ENCODE results near the gene LMTK3.
A peak's percentile ranks its signal among the peaks of the same experiment; 100 is the strongest.

The LMTK3 gene

GRCh38 chr19:48512504-48513288, 1.1 kb upstream of the LMTK3 start:
- peaks cover 25% of the 10 kb centered on the region for H3K27me3 ChIP-seq (ENCODE audit: insufficient read depth, poor library complexity, severe bottlenecking)

GRCh38 chr19:48511321-48511731, 309 bp downstream of the LMTK3 start:
- no peak overlapping the region for H3K4me3 ChIP-seq (replicated peaks; ENCODE audit: insufficient read depth, low read length)
- no peak for DNase-seq (ENCODE audit: low read depth in 1 of 2, low spot score in 1 of 2)
- no peak for TF ChIP-seq CTCF (IDR thresholded peaks at IDR 0.05; ENCODE audit: insufficient read depth, low read length)
- TF ChIP-seq SPI1 (IDR thresholded peaks at IDR 0.05; ENCODE audit: borderline replicate concordance, low read depth), result no peak
- no peak for TF ChIP-seq REST (IDR thresholded peaks at IDR 0.05; ENCODE audit: insufficient replicate concordance, low read depth)
- TF ChIP-seq GABPA (IDR thresholded peaks at IDR 0.05; ENCODE audit: low read depth), result no peak
- no peak for TF ChIP-seq POLR2AphosphoS5 (IDR thresholded peaks at IDR 0.05; ENCODE audit: low read depth)
- H3K27ac ChIP-seq (replicated peaks), result no peak overlapping the region
- peaks cover 25% of the 10 kb centered on the region for H3K27me3 ChIP-seq (ENCODE audit: insufficient read depth, poor library complexity, severe bottlenecking)

More at GRCh38 chr19:48512504-48513288, 1.1 kb upstream of the LMTK3 start:
- DNase-seq (ENCODE audit: low read depth in 1 of 2, low spot score in 1 of 2), result peak in 1 of 2 experiments; percentile 32
- TF ChIP-seq SPI1 (IDR thresholded peaks at IDR 0.05; ENCODE audit: borderline replicate concordance, low read depth) (no peak), POLR2AphosphoS5 (IDR thresholded peaks at IDR 0.05; ENCODE audit: low read depth) (no peak), CTCF (IDR thresholded peaks at IDR 0.05; ENCODE audit: insufficient read depth, low read length) (no peak), GABPA (IDR thresholded peaks at IDR 0.05; ENCODE audit: low read depth) (no peak), REST (IDR thresholded peaks at IDR 0.05; ENCODE audit: insufficient replicate concordance, low read depth) (no peak)
- no peak overlapping the region for H3K27ac ChIP-seq (replicated peaks)
- H3K4me3 ChIP-seq (replicated peaks; ENCODE audit: insufficient read depth, low read length), result peak overlapping the region; percentile 70; the same call in 1 of the 2 replicates

- TF ChIP-seq CTCF (IDR thresholded peaks at IDR 0.05; ENCODE audit: insufficient read depth, low read length) (no peak), REST (IDR thresholded peaks at IDR 0.05; ENCODE audit: insufficient replicate concordance, low read depth) (no peak), GABPA (IDR thresholded peaks at IDR 0.05; ENCODE audit: low read depth) (no peak), POLR2AphosphoS5 (IDR thresholded peaks at IDR 0.05; ENCODE audit: low read depth) (no peak), SPI1 (IDR thresholded peaks at IDR 0.05; ENCODE audit: borderline replicate concordance, low read depth) (no peak)
- no peak overlapping the region for H3K4me3 ChIP-seq (replicated peaks; ENCODE audit: insufficient read depth, low read length)
- no peak overlapping the region for H3K27ac ChIP-seq (replicated peaks)
- DNase-seq (ENCODE audit: low read depth in 1 of 2, low spot score in 1 of 2), result peak in 1 of 2 experiments; percentile 48
- H3K27me3 ChIP-seq (ENCODE audit: insufficient read depth, poor library complexity, severe bottlenecking), result peaks cover 25% of the 10 kb centered on the region
Observed at GRCh38 chr19:48510421-48511268, 990 bp downstream of the LMTK3 start.
